ENCODE data around the gene ADGRE3. TPM values are rescaled to one million over a fixed set of nuclear protein-coding genes. Genes with fewer than 3 reads are reported as not detected.

The ADGRE3 gene
- total RNA-seq, 1 experiment from 2014 or later: not detected

GRCh38 chr19:14571695-14572490 is 102.8 kb downstream of the ADGRE3 start, which contains the start of gene NDUFB7:
Gene NDUFB7 (minus strand): TSS chr19:14572066. CDS start chr19:14572000, 66 bp downstream.
- in situ Hi-C loops (cut with HindIII; ENCODE audit: low pct_unique_long_range_greater_than_20kb, low sequenced_read_pairs): no loop called here
- DNase-seq (ENCODE audit: low read depth): peak; percentile 90

DNA sequence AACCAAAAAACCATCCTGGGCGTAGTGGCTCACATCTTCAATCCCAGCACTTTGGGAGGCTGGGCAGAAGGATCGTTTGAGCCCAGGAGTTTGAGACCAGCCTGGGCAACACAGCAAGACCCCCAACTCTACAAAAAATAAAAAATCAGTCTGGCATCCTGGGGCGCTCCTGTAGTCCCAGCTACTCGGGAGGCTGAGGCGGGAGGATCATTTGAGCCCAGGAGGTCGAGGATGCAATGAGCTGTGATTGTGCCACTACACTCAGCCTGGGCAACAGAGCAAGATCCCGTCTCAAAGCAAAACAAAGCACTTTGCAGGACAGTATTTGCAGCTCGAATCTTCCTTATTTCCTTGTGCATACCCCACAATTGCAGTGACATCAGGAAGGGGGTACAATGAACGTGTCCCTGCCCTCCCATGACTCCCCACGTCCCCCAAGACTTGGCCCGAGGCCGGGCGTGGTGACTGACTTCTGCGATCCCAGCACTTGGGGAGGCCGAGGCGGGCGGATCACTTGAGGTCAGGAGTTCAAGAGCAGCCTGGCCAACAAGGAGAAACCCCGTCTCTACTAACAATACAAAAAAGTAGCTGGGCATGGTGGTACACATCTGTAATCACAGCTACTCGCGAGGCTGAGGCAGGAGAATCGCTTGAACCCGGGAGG is 103.6 kb downstream of the ADGRE3 start:
- in situ Hi-C loops (cut with HindIII; ENCODE audit: low pct_unique_long_range_greater_than_20kb, low sequenced_read_pairs): no loop called here
- DNase-seq (ENCODE audit: low read depth): no peak

Other genes with a start within 250 kb of the ADGRE3 start
- gene PKN1, start 241.5 kb downstream of the ADGRE3 start, total RNA-seq (2014; rRNA removed; shearing (Covaris generic); ENCODE audit: low replicate concordance): 198 and 223 TPM in 2 replicates
- gene PTGER1, start 199.5 kb downstream of the ADGRE3 start, total RNA-seq (2014; rRNA removed; shearing (Covaris generic); ENCODE audit: low replicate concordance): 0.24 TPM in 1 of 2 replicates, not detected in the other
- 321 and 340 TPM in 2 replicates for gene GIPC1, start 178.7 kb downstream of the ADGRE3 start, total RNA-seq (2014; rRNA removed; shearing (Covaris generic); ENCODE audit: low replicate concordance)
- gene DNAJB1, start 156.4 kb downstream of the ADGRE3 start, total RNA-seq (2014; rRNA removed; shearing (Covaris generic); ENCODE audit: low replicate concordance): 160 and 173 TPM in 2 replicates
- gene TECR, start 145.2 kb downstream of the ADGRE3 start, total RNA-seq (2014; rRNA removed; shearing (Covaris generic); ENCODE audit: low replicate concordance): 169 and 181 TPM in 2 replicates
- 350 and 590 TPM in 2 replicates for gene NDUFB7, start 102.8 kb downstream of the ADGRE3 start, total RNA-seq (2014; rRNA removed; shearing (Covaris generic); ENCODE audit: low replicate concordance)
- not detected in 2 replicates for gene CLEC17A, start 91.8 kb downstream of the ADGRE3 start, total RNA-seq (2014; rRNA removed; shearing (Covaris generic); ENCODE audit: low replicate concordance)
- 0.84 and 2.3 TPM in 2 replicates for gene ZNF333, start 15.2 kb upstream of the ADGRE3 start, total RNA-seq (2014; rRNA removed; shearing (Covaris generic); ENCODE audit: low replicate concordance)
- not detected in 2 replicates for gene ADGRE2, start 103.7 kb upstream of the ADGRE3 start, total RNA-seq (2014; rRNA removed; shearing (Covaris generic); ENCODE audit: low replicate concordance)
- not detected in 2 replicates for gene OR7A5, start 160.3 kb upstream of the ADGRE3 start, total RNA-seq (2014; rRNA removed; shearing (Covaris generic); ENCODE audit: low replicate concordance)
- gene OR7C1, start 160.3 kb upstream of the ADGRE3 start, total RNA-seq (2014; rRNA removed; shearing (Covaris generic); ENCODE audit: low replicate concordance): not detected in 2 replicates
- gene OR7A10, start 174.1 kb upstream of the ADGRE3 start, total RNA-seq (2014; rRNA removed; shearing (Covaris generic); ENCODE audit: low replicate concordance): not detected in 2 replicates
- not detected in 2 replicates for gene OR7A17, start 211.3 kb upstream of the ADGRE3 start, total RNA-seq (2014; rRNA removed; shearing (Covaris generic); ENCODE audit: low replicate concordance)